HEK293 (cell line): ENCODE measurements around the gene SP6.

Experiments used
- CTCF ChIA-PET: fragments of 350-600 bp; formaldehyde crosslinking; extraction: SDS; loops from one replicate; lab custom pipeline; 2021; ENCODE audit warnings: antibody characterized with exemption; lab: Yijun Ruan, JAX
- POLR2A ChIA-PET: fragments of 300-600 bp; formaldehyde crosslinking; extraction: SDS; loops from one replicate; lab custom pipeline; 2020; ENCODE audit warnings: antibody characterized with exemption, inconsistent platforms; lab: Yijun Ruan, JAX
- H3K27ac ChIP-seq: fragments of 200-500 bp; sonication (Bioruptor generic); 2 replicates; pipeline ENCODE4 v1.5.1; 2014; ENCODE audit warnings: low read depth, low read length, control low read depth, inconsistent platforms; ENCODE audit errors: extremely low read depth
- H3K36me3 ChIP-seq, 2 experiments: fragments of 200-500 bp in 1 of 2; sonication (Bioruptor generic) in 1 of 2; 1 replicate in 1 of 2; 2 replicates in 1 of 2; pipeline ENCODE4 v1.5.1; 2014 to 2017; ENCODE audit warnings: inconsistent platforms in 2 of 2, low read length in 2 of 2; ENCODE audit not compliant: control insufficient read depth in 2 of 2, insufficient read depth in 1 of 2
- H3K4me1 ChIP-seq: fragments of 200-500 bp; sonication (Bioruptor generic); 2 replicates; pipeline ENCODE4 v1.5.1; 2014; ENCODE audit warnings: mild to moderate bottlenecking, low read length, inconsistent platforms; ENCODE audit not compliant: control insufficient read depth, insufficient read depth
- H3K4me3 ChIP-seq: 2 replicates; pipeline ENCODE4 v1.5.1; 2011; ENCODE audit warnings: low read depth, mild to moderate bottlenecking, control low read depth, low read length, moderate library complexity
- H3K9me3 ChIP-seq: fragments of 200-500 bp; sonication (Bioruptor generic); 2 replicates; pipeline ENCODE4 v1.5.1; 2014; ENCODE audit warnings: low read depth, low read length, inconsistent platforms; ENCODE audit not compliant: control insufficient read depth, insufficient read depth
- GLIS2 ChIP-seq: fragments of 450-650 bp; formaldehyde crosslinking; IDR thresholded peaks from 2 replicates; pipeline ENCODE4 v1.5.1; 2016; ENCODE audit warnings: missing biosample characterization, missing genetic modification characterization
- ZNF112 ChIP-seq: fragments of 450-650 bp; formaldehyde crosslinking; IDR thresholded peaks from 2 replicates; pipeline ENCODE4 v1.5.0; 2017; ENCODE audit warnings: missing biosample characterization, missing genetic modification characterization
- ZNF132 ChIP-seq: fragments of 450-650 bp; formaldehyde crosslinking; IDR thresholded peaks from 2 replicates; pipeline ENCODE4 v1.5.1; 2017; ENCODE audit warnings: missing biosample characterization, missing genetic modification characterization, borderline replicate concordance
- ZNF138 ChIP-seq: fragments of 450-650 bp; formaldehyde crosslinking; IDR thresholded peaks from 2 replicates; pipeline ENCODE4 v1.5.1; 2016; ENCODE audit warnings: missing biosample characterization, missing genetic modification characterization, borderline replicate concordance
- ZNF292 ChIP-seq: fragments of 450-650 bp; formaldehyde crosslinking; IDR thresholded peaks from 2 replicates; pipeline ENCODE4 v1.5.1; 2016; ENCODE audit warnings: low read depth, missing biosample characterization, missing genetic modification characterization, borderline replicate concordance
- ZNF324 ChIP-seq: fragments of 450-650 bp; formaldehyde crosslinking; IDR thresholded peaks from 2 replicates; pipeline ENCODE4 v1.5.1; 2016; ENCODE audit warnings: missing biosample characterization, missing genetic modification characterization
- ZNF37A ChIP-seq: fragments of 450-650 bp; IDR thresholded peaks from 2 replicates; pipeline ENCODE4 v1.5.1; 2018; ENCODE audit warnings: missing biosample characterization, missing genetic modification characterization
- ZNF501 ChIP-seq: fragments of 450-650 bp; formaldehyde crosslinking; IDR thresholded peaks from 2 replicates; pipeline ENCODE4 v1.5.1; 2016; ENCODE audit warnings: missing biosample characterization, missing genetic modification characterization
- ZNF558 ChIP-seq: fragments of 450-650 bp; formaldehyde crosslinking; IDR thresholded peaks from 2 replicates; pipeline ENCODE4 v1.5.1; 2016; ENCODE audit warnings: missing biosample characterization, missing genetic modification characterization
- ZNF596 ChIP-seq: fragments of 450-650 bp; IDR thresholded peaks from 2 replicates; pipeline ENCODE4 v1.5.0; 2018; ENCODE audit warnings: missing biosample characterization, mild to moderate bottlenecking, missing genetic modification characterization, moderate library complexity
- ZNF600 ChIP-seq: fragments of 450-650 bp; formaldehyde crosslinking; IDR thresholded peaks from 2 replicates; pipeline ENCODE4 v1.5.1; 2016; ENCODE audit warnings: missing biosample characterization, missing genetic modification characterization
- ZNF843 ChIP-seq: fragments of 450-650 bp; formaldehyde crosslinking; IDR thresholded peaks from 2 replicates; pipeline ENCODE4 v1.5.1; 2016; ENCODE audit warnings: missing biosample characterization, missing genetic modification characterization
- TF ChIP-seq, protein P1 (sequence below): fragments of 450-650 bp; formaldehyde crosslinking; IDR thresholded peaks from 2 replicates; pipeline ENCODE4 v1.5.1; 2016; ENCODE audit warnings: missing biosample characterization, missing genetic modification characterization
- TF ChIP-seq, protein P2 (sequence below): fragments of 450-650 bp; formaldehyde crosslinking; IDR thresholded peaks from 2 replicates; pipeline ENCODE4 v1.5.1; 2016; ENCODE audit warnings: missing biosample characterization, missing genetic modification characterization
- TF ChIP-seq, protein P3 (sequence below): fragments of 450-650 bp; formaldehyde crosslinking; conservative IDR thresholded peaks from 2 replicates; pipeline ENCODE4 v1.5.1; 2016; ENCODE audit warnings: low read depth, missing biosample characterization, missing genetic modification characterization
- TF ChIP-seq, protein P4 (sequence below): fragments of 450-650 bp; formaldehyde crosslinking; IDR thresholded peaks from 2 replicates; pipeline ENCODE4 v1.5.1; 2017; ENCODE audit warnings: missing biosample characterization, missing genetic modification characterization

Gene SP6

DNA sequence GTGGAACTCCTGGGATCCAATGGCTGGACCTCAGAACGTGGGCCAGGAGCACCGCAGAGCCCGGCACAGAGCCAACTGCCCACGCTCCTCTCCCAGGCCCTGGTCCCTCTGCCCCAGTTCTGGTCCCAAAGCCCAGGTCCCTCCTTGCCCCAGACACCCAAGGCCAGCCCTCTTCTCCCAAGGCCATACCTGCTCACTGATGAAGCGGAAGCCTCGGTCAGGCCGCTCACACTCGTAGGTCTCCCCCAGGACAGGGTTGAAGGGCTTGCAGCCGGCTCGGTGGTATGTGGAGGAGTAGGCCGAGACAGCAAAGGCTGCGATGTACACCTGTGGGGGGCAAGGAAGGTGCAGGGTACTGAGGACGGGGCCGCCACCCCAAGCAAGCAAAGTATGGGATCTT, 37.9 kb downstream of the SP6 start:
- ChIA-PET CTCF (interaction anchor here (1.4 kb wide), 1 partner anchor 11 kb away, joined by 3 read pairs; no protein-coding TSS in a partner anchor), POLR2A (no interaction called here)

DNA sequence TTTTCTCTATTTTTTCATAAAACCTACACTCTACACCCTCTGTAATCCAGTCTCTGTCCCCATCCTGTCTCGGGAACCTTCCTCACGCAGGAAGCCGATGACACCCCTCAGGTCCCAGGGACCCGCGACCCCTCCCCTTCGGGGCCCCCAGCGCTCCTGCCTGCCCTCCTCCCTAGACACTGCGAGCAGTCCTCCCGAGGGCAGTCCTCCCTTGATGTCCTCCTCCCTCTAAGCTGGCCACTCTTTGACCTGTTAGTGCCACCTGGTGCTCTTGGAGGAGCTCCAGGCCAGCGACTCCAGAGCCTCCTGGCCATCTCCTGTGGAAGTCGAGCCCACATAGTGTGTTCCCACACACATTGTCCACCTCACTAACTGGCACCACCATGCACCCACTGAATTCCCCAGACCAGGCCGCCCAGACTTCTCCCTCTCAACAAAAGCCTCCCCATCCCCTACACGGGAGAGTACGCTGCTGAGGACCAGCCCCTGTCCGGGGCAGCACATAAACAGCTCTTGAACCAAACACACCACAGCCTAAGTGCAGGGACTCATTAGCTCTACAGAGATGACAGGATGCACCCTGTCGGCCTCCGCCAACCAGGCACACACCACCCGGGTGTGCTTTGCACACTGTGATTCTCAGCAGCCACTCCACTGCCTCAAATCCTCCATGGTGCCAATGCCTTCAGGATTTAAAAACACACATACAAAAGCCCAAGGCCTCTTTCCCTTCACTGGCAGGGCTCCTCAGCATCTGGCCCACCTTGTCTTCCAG, 38.6 kb downstream of the SP6 start:
- Histone ChIP-seq H3K36me3 (peaks cover 0 to 71% of the 10 kb centered on the region in 2 experiments; a peak in 2 of 3 replicates), H3K9me3 (no peaks in the 10 kb centered on the region), H3K4me1 (no peaks in the 10 kb centered on the region), H3K4me3 (no peak overlapping the region), H3K27ac (no peak overlapping the region)
- TF ChIP-seq ZNF292 (tag by site-specific recombination) (no peak), ZNF596 (tag by site-specific recombination) (no peak)
- POLR2A ChIA-PET, result interaction anchor here (0.6 to 3.3 kb wide), 2 partner anchors 19 to 112 kb away, joined by 3 to 15 read pairs; partner anchors contain the start of genes LRRC46 and MRPL10
- CTCF ChIA-PET, result interaction anchor here (1.4 kb wide), 1 partner anchor 10 kb away, joined by 3 read pairs; no protein-coding TSS in a partner anchor

More for the DNA sequence above, 37.9 kb downstream of the SP6 start:
- H3K4me3 ChIP-seq, result no peak overlapping the region
- H3K4me1 ChIP-seq, result no peaks in the 10 kb centered on the region
- no peak overlapping the region for H3K27ac ChIP-seq
- TF ChIP-seq, protein P1, sequence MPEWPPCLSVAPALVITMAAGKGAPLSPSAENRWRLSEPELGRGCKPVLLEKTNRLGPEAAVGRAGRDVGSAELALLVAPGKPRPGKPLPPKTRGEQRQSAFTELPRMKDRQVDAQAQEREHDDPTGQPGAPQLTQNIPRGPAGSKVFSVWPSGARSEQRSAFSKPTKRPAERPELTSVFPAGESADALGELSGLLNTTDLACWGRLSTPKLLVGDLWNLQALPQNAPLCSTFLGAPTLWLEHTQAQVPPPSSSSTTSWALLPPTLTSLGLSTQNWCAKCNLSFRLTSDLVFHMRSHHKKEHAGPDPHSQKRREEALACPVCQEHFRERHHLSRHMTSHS (tag by site-specific recombination), result no peak
- TF ChIP-seq, protein P2, sequence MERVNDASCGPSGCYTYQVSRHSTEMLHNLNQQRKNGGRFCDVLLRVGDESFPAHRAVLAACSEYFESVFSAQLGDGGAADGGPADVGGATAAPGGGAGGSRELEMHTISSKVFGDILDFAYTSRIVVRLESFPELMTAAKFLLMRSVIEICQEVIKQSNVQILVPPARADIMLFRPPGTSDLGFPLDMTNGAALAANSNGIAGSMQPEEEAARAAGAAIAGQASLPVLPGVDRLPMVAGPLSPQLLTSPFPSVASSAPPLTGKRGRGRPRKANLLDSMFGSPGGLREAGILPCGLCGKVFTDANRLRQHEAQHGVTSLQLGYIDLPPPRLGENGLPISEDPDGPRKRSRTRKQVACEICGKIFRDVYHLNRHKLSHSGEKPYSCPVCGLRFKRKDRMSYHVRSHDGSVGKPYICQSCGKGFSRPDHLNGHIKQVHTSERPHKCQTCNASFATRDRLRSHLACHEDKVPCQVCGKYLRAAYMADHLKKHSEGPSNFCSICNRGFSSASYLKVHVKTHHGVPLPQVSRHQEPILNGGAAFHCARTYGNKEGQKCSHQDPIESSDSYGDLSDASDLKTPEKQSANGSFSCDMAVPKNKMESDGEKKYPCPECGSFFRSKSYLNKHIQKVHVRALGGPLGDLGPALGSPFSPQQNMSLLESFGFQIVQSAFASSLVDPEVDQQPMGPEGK (tag by site-specific recombination), result no peak
- TF ChIP-seq GLIS2 (no peak), ZNF558 (tag by site-specific recombination) (no peak), ZNF596 (tag by site-specific recombination) (no peak), ZNF37A (tag by site-specific recombination) (no peak), ZNF324 (no peak), ZNF112 (tag by site-specific recombination) (no peak), ZNF843 (no peak), ZNF501 (tag by site-specific recombination) (no peak), ZNF138 (no peak), ZNF132 (tag by site-specific recombination) (no peak), ZNF600 (tag by site-specific recombination) (no peak)
- TF ChIP-seq, protein P3, sequence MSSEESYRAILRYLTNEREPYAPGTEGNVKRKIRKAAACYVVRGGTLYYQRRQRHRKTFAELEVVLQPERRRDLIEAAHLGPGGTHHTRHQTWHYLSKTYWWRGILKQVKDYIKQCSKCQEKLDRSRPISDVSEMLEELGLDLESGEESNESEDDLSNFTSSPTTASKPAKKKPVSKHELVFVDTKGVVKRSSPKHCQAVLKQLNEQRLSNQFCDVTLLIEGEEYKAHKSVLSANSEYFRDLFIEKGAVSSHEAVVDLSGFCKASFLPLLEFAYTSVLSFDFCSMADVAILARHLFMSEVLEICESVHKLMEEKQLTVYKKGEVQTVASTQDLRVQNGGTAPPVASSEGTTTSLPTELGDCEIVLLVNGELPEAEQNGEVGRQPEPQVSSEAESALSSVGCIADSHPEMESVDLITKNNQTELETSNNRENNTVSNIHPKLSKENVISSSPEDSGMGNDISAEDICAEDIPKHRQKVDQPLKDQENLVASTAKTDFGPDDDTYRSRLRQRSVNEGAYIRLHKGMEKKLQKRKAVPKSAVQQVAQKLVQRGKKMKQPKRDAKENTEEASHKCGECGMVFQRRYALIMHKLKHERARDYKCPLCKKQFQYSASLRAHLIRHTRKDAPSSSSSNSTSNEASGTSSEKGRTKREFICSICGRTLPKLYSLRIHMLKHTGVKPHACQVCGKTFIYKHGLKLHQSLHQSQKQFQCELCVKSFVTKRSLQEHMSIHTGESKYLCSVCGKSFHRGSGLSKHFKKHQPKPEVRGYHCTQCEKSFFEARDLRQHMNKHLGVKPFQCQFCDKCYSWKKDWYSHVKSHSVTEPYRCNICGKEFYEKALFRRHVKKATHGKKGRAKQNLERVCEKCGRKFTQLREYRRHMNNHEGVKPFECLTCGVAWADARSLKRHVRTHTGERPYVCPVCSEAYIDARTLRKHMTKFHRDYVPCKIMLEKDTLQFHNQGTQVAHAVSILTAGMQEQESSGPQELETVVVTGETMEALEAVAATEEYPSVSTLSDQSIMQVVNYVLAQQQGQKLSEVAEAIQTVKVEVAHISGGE, result no peak
- TF ChIP-seq, protein P4, sequence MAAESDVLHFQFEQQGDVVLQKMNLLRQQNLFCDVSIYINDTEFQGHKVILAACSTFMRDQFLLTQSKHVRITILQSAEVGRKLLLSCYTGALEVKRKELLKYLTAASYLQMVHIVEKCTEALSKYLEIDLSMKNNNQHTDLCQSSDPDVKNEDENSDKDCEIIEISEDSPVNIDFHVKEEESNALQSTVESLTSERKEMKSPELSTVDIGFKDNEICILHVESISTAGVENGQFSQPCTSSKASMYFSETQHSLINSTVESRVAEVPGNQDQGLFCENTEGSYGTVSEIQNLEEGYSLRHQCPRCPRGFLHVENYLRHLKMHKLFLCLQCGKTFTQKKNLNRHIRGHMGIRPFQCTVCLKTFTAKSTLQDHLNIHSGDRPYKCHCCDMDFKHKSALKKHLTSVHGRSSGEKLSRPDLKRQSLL (tag by site-specific recombination), result no peak
- no peaks in the 10 kb centered on the region for H3K9me3 ChIP-seq
- H3K36me3 ChIP-seq, result peaks cover 0 to 71% of the 10 kb centered on the region in 2 experiments; a peak in 2 of 3 replicates
